ENCODE results near the gene PPFIA3. TPM values are rescaled to one million over a fixed set of nuclear protein-coding genes. Genes with fewer than 3 reads are reported as not detected.
A peak's percentile ranks its signal among the peaks of the same experiment; 100 is the strongest.

The PPFIA3 gene
- 10 to 100 TPM in 1 of 2 donors, 1 to 10 TPM in 1; 6.7 to 15.2 TPM for total RNA-seq

GRCh38 chr19:49119411-49120324 is at the start of gene PPFIA3:
Gene PPFIA3 (plus strand): TSS chr19:49119544. CDS start chr19:49127874, 8,330 bp downstream.
- Histone ChIP-seq H3K36me3 (replicated peaks in 1 of 2; ENCODE audit: insufficient read depth in 1 of 2, low read depth in 2 of 2) (no peaks in the 10 kb centered on the region), H3K27me3 (no peaks in the 10 kb centered on the region), H3K27ac (peak within 1 kb of the TSS; percentile 97 to 100 (median 99)), H3K4me3 (peak within 1 kb of the TSS; percentile 24 to 73), H3K4me1 (peaks cover 31% of the 10 kb centered on the region), H3K9me3 (no peaks in the 10 kb centered on the region)
- intact Hi-C loops (cut with DNase I) = no loop called here
- 1 to 7% methylated on average over 3 to 80 of the region's 90 CpGs for WGBS, 2 donors
- peak; percentile 69 for ATAC-seq
- TF ChIP-seq POLR2A (IDR thresholded peaks at IDR 0.05) = peak; percentile 85 to 92 (median 89)
- TF ChIP-seq CTCF (IDR thresholded peaks at IDR 0.05) = peak in 1 of 7 experiments; percentile 11
- peak; percentile 87 to 91 (median 89) for DNase-seq

GRCh38 chr19:49070416-49070815 is 48.9 kb upstream of the PPFIA3 start:
- H3K36me3 ChIP-seq (replicated peaks in 1 of 2; ENCODE audit: insufficient read depth in 1 of 2, low read depth in 2 of 2) = no peaks in the 10 kb centered on the region
- WGBS, 2 donors = 89 to 95% methylated on average over 19 to 21 of the region's 21 CpGs
- ATAC-seq (no peak), DNase-seq (no peak)
- peaks cover 0 to 30% of the 10 kb centered on the region in 2 donors for H3K27me3 ChIP-seq
- no peaks in the 10 kb centered on the region for H3K9me3 ChIP-seq
- no peak overlapping the region for H3K4me3 ChIP-seq
- intact Hi-C loops (cut with DNase I) = no loop called here
- no peak for TF ChIP-seq POLR2A (IDR thresholded peaks at IDR 0.05)
- TF ChIP-seq CTCF (IDR thresholded peaks at IDR 0.05) = no peak
- peaks cover 5% of the 10 kb centered on the region for H3K4me1 ChIP-seq
- H3K27ac ChIP-seq = no peak overlapping the region

GRCh38 chr19:49071860-49072547 is 47.3 kb upstream of the PPFIA3 start:
- peaks cover 5% of the 10 kb centered on the region for H3K4me1 ChIP-seq
- peaks cover 0 to 30% of the 10 kb centered on the region in 2 donors for H3K27me3 ChIP-seq
- H3K9me3 ChIP-seq = no peaks in the 10 kb centered on the region
- no peak for DNase-seq
- TF ChIP-seq POLR2A (IDR thresholded peaks at IDR 0.05) (no peak), CTCF (IDR thresholded peaks at IDR 0.05) (no peak)
- 1 to 13% methylated on average over 7 to 49 of the region's 93 CpGs for WGBS, 2 donors
- intact Hi-C loops (cut with DNase I) = no loop called here
- no peaks in the 10 kb centered on the region for H3K36me3 ChIP-seq (replicated peaks in 1 of 2; ENCODE audit: insufficient read depth in 1 of 2, low read depth in 2 of 2)
- H3K4me3 ChIP-seq = no peak overlapping the region
- H3K27ac ChIP-seq = no peak overlapping the region
- no peak for ATAC-seq

- no peak for TF ChIP-seq CTCF (IDR thresholded peaks at IDR 0.05)
- no peak for TF ChIP-seq POLR2A (IDR thresholded peaks at IDR 0.05)
- Histone ChIP-seq H3K27ac (no peak overlapping the region), H3K9me3 (no peaks in the 10 kb centered on the region), H3K27me3 (peaks cover 0 to 30% of the 10 kb centered on the region in 2 donors), H3K4me3 (no peak overlapping the region), H3K4me1 (peaks cover 5% of the 10 kb centered on the region), H3K36me3 (replicated peaks in 1 of 2; ENCODE audit: insufficient read depth in 1 of 2, low read depth in 2 of 2) (no peaks in the 10 kb centered on the region)
- intact Hi-C loops (cut with DNase I) = no loop called here
- ATAC-seq (no peak), DNase-seq (no peak)
- 48 to 55% methylated on average over 18 to 23 of the region's 23 CpGs for WGBS, 2 donors
Observed at GRCh38 chr19:49073514-49074378, 45.6 kb upstream of the PPFIA3 start.

Measured in body of pancreas (tissue), 4 donors.